Activated T-helper 2 cell treated with anti-CD3 and anti-CD28 coated beads, Interferon-gamma antibody, Interleukin-2, Interleukin-4, amounts not matched to agents 10 μg/mL and 5 μg/mL and 100 μg/mL, durations not matched to agents 14 hours and 24 hours and 36 hours (primary cell): Measurements from ENCODE around the gene ZDHHC14. TPM values are rescaled to one million over a fixed set of nuclear protein-coding genes. Genes with fewer than 3 reads are reported as not detected.
"Not testable (repeated sequence)": the region's sequence is repeated elsewhere in the genome, so short reads cannot be mapped to it uniquely, and the experiment has no call there.

Experiments
- DNase-seq: peaks from one replicate; pipeline ENCODE4 v3.0.0; 2021; ENCODE audit warnings: low spot score
- H3K27ac Mint-ChIP-seq: one replicate; pipeline ENCODE4 v1.8.0; 2021; ENCODE audit warnings: mixed read lengths
- H3K27me3 Mint-ChIP-seq: one replicate; pipeline ENCODE4 v1.8.0; 2021; ENCODE audit warnings: low read depth, mixed read lengths
- H3K36me3 Mint-ChIP-seq: one replicate; pipeline ENCODE4 v1.8.0; 2021; ENCODE audit warnings: low read depth, mixed read lengths
- H3K4me1 Mint-ChIP-seq: one replicate; pipeline ENCODE4 v1.8.0; 2021; ENCODE audit warnings: low read depth, mixed read lengths
- H3K4me3 Mint-ChIP-seq: one replicate; pipeline ENCODE4 v1.8.0; 2021; ENCODE audit warnings: low read depth, mild to moderate bottlenecking, moderate library complexity, mixed read lengths
- H3K9me3 Mint-ChIP-seq: one replicate; pipeline ENCODE4 v1.8.0; 2021; ENCODE audit warnings: mixed read lengths
- intact Hi-C: fragments of 100-400 bp; cut with micrococcal nuclease; formaldehyde crosslinking; loops from one replicate; pipeline ENCODE4 v1.15.1; 2023
- total RNA-seq: library from RNA; stranded (reverse); gene quantifications from 2 replicates; pipeline ENCODE4 v1.2.3, GENCODE V29; 2022

ZDHHC14 gene
- total RNA-seq, 1 donor from 2014 or later, result 8.4 TPM

GRCh38 chr6:157383471-157383870 lies 2.5 kb downstream of the ZDHHC14 start:
- Mint-ChIP-seq H3K4me3 (peak overlapping the region; percentile 86), H3K9me3 (no peaks in the 10 kb centered on the region), H3K36me3 (peaks cover 22% of the 10 kb centered on the region), H3K27me3 (peaks cover 11% of the 10 kb centered on the region), H3K27ac (no peak overlapping the region), H3K4me1 (peaks cover 24% of the 10 kb centered on the region)
- intact Hi-C loops, result loop anchor here (5.0 to 10.0 kb wide), 3 partner anchors 154 to 561 kb away; no protein-coding TSS in a partner anchor
- DNase-seq, result no peak

DNA sequence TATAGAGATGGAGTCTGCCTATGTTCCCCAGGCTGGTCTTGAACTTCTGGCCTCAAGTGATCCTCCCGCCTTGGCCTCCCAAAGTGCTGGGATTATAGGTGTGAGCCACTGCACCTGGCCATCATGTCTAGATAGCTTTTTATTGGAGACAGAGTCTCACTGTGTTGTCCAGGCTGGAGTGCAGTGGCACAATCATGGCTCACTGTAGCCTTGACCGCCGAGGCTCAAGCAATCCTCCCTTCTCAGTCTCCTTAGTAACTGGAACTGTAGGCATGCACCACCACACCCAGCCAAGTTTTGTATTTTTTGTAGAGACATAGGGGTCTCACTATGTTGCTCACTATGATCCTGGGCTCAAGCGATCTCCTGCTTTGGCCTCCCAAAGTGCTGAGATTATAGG lies 4.0 kb downstream of the ZDHHC14 start:
- H3K4me1 Mint-ChIP-seq, result peaks cover 18% of the 10 kb centered on the region
- intact Hi-C loops, result loop anchor here (5.0 to 10.0 kb wide), 3 partner anchors 152 to 560 kb away; no protein-coding TSS in a partner anchor
- DNase-seq, H3K4me3 Mint-ChIP-seq, H3K27ac Mint-ChIP-seq, H3K9me3 Mint-ChIP-seq: not testable (repeated sequence)
- peaks cover 11% of the 10 kb centered on the region for H3K27me3 Mint-ChIP-seq
- peaks cover 32% of the 10 kb centered on the region for H3K36me3 Mint-ChIP-seq

DNA sequence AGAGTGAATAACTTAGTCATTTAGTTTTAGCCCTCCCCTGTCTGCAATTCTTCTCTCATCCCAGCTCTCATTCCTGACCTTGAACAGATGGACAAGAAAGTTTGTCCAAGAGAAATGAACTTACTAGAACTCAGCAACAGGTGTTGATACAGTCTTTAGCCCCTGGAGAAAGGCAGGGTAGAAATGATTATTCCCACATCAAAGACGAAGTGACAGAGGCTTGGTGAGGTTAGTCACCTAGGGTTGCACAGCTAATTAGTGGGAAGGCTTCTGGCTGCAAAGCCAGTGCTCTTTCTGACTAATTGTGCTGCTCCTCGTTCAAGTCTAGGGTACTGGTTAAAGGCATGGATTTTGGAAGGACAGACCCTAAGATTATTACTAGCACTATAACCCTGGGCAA lies 4.5 kb downstream of the ZDHHC14 start:
- DNase-seq, result no peak
- H3K9me3 Mint-ChIP-seq, result peaks cover 14% of the 10 kb centered on the region
- H3K27ac Mint-ChIP-seq, result no peak overlapping the region
- H3K4me3 Mint-ChIP-seq, result no peak overlapping the region
- H3K4me1 Mint-ChIP-seq, result peaks cover 18% of the 10 kb centered on the region
- peaks cover 11% of the 10 kb centered on the region for H3K27me3 Mint-ChIP-seq
- peaks cover 36% of the 10 kb centered on the region for H3K36me3 Mint-ChIP-seq
- intact Hi-C loops, result loop anchor here (10.0 kb wide), 1 partner anchor 559 kb away; no protein-coding TSS in a partner anchor

GRCh38 chr6:157386023-157386422 lies 5.0 kb downstream of the ZDHHC14 start:
- H3K4me3 Mint-ChIP-seq, result no peak overlapping the region
- H3K36me3 Mint-ChIP-seq, result peaks cover 36% of the 10 kb centered on the region
- peaks cover 18% of the 10 kb centered on the region for H3K9me3 Mint-ChIP-seq
- intact Hi-C loops, result loop anchor here (10.0 kb wide), 1 partner anchor 559 kb away; no protein-coding TSS in a partner anchor
- DNase-seq, result no peak
- H3K4me1 Mint-ChIP-seq, result peaks cover 18% of the 10 kb centered on the region
- peaks cover 11% of the 10 kb centered on the region for H3K27me3 Mint-ChIP-seq
- H3K27ac Mint-ChIP-seq, result no peak overlapping the region

- Mint-ChIP-seq H3K36me3 (peaks cover 39% of the 10 kb centered on the region), H3K27me3 (peaks cover 11% of the 10 kb centered on the region), H3K9me3 (peaks cover 22% of the 10 kb centered on the region), H3K4me3 (no peak overlapping the region), H3K27ac (no peak overlapping the region), H3K4me1 (peaks cover 18% of the 10 kb centered on the region)
- DNase-seq, result no peak
- intact Hi-C loops, result loop anchor here (10.0 kb wide), 1 partner anchor 558 kb away; no protein-coding TSS in a partner anchor
Measured at GRCh38 chr6:157386454-157386853, 5.5 kb downstream of the ZDHHC14 start.

GRCh38 chr6:157388924-157389323 lies 7.9 kb downstream of the ZDHHC14 start:
- Mint-ChIP-seq H3K4me1 (peaks cover 12% of the 10 kb centered on the region), H3K9me3 (peaks cover 32% of the 10 kb centered on the region), H3K4me3 (no peak overlapping the region), H3K27me3 (peaks cover 3% of the 10 kb centered on the region), H3K36me3 (peaks cover 39% of the 10 kb centered on the region), H3K27ac (no peak overlapping the region)
- intact Hi-C loops, result loop anchor here (10.0 kb wide), 1 partner anchor 556 kb away; no protein-coding TSS in a partner anchor
- DNase-seq, result no peak

DNA sequence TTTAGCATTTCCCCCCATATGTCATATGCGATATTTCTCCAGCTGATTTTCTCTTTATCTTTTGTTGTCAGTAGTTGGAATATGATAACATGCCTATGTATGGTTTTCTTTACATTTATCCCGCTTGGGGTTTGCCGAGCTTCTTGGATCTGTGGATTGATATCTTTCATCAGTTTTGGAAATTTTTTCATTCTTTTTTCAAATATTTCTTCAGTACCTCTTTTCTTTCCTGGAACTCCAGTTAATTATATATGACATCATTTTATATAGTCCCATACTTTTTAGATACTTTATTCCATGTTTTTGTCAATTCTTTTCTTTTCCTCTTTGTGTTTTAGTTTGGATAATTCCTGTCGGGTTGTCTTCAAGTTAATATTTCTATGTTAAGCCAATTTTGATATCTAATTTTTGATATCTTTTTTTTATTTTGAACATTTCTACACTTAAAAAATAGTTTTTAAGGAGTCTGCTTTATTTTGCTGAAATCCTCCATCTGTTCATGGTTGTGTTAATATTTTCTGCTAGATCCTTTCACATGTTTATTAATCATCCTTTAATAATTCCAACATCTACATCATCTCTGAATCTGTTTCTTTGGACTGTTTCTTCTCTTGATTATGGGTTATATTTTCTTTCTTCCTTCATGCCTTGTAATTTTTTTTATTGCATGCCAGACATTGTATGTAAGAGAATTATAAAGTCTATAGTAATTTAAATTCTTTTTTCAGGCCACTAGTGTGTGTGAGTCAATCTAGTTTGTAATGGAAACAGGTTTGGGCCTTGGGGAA lies 9.5 kb downstream of the ZDHHC14 start:
- H3K36me3 Mint-ChIP-seq, result peaks cover 30% of the 10 kb centered on the region
- H3K9me3 Mint-ChIP-seq, result peaks cover 32% of the 10 kb centered on the region
- H3K27ac Mint-ChIP-seq, result no peak overlapping the region
- no peak overlapping the region for H3K4me3 Mint-ChIP-seq
- H3K27me3 Mint-ChIP-seq, result no peaks in the 10 kb centered on the region
- no peak for DNase-seq
- peaks cover 6% of the 10 kb centered on the region for H3K4me1 Mint-ChIP-seq
- intact Hi-C loops, result no loop called here

- intact Hi-C loops, result no loop called here
- Mint-ChIP-seq H3K9me3 (peaks cover 32% of the 10 kb centered on the region), H3K4me1 (peaks cover 3% of the 10 kb centered on the region), H3K36me3 (peaks cover 28% of the 10 kb centered on the region), H3K27me3 (no peaks in the 10 kb centered on the region), H3K4me3 (no peak overlapping the region), H3K27ac (no peak overlapping the region)
- no peak for DNase-seq
Measured at GRCh38 chr6:157392927-157393668, 12.1 kb downstream of the ZDHHC14 start.

DNA sequence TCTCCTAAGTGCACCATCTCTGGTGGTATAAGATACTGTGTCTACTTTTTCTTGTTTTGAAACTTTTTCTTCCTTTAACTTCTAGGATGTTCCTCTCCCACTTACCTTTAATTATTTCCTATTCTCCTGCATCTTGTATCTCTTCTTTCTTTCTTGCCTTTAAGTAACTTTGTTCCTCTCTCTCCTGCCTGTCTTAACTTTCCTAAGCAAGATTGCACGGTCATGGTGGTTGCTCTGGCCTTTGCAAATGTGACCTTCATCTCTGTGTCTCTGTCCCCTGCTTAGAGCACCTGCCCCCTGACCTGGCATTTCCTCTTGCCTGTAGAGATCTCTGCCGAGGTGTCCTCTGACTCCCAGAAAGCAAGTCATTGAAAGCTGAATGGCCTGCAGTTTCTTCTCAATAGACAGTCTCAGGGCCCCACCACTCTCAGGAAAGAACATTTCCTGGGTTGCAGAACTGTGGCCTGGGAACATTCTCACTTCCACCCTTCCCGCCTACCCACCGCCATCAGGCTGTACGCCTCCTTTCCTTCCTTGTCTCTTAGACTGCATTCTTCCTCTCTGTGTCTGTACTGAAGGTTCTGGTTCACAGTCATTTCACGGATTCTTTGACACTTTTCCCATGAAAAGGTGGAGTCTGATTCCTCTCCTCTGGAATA lies 12.8 kb downstream of the ZDHHC14 start:
- Mint-ChIP-seq H3K4me3 (no peak overlapping the region), H3K27me3 (no peaks in the 10 kb centered on the region), H3K9me3 (peaks cover 32% of the 10 kb centered on the region), H3K27ac (no peak overlapping the region), H3K36me3 (peaks cover 23% of the 10 kb centered on the region), H3K4me1 (peaks cover 3% of the 10 kb centered on the region)
- DNase-seq, result no peak
- intact Hi-C loops, result no loop called here

GRCh38 chr6:157395199-157395598 lies 14.2 kb downstream of the ZDHHC14 start:
- H3K4me3 Mint-ChIP-seq, intact Hi-C loops, H3K4me1 Mint-ChIP-seq, H3K27me3 Mint-ChIP-seq, H3K27ac Mint-ChIP-seq, DNase-seq: not testable (repeated sequence)
- Mint-ChIP-seq H3K9me3 (peaks cover 21% of the 10 kb centered on the region), H3K36me3 (peaks cover 14% of the 10 kb centered on the region)

DNA sequence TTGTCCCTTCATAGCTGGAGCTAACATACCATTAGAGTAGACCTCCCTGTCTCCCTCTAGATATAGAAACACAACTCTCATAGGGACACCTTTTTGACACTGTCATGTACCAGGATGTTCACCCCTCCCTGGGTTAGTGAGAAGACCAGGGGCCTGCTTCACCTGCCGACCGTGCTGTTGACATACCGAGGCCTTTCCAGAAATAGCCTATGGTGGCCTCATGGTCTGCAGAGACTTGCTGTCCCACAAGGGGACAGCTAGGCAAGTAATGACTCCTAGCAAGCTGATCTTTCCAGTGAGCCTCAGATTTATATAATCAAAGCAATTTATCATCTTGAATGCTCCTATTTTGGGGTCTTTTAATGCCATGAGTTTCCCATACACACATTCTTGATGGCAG lies 15.0 kb downstream of the ZDHHC14 start:
- H3K27ac Mint-ChIP-seq, result no peak overlapping the region
- H3K36me3 Mint-ChIP-seq, result peaks cover 12% of the 10 kb centered on the region
- no peak for DNase-seq
- H3K9me3 Mint-ChIP-seq, result peaks cover 14% of the 10 kb centered on the region
- intact Hi-C loops, result no loop called here
- H3K27me3 Mint-ChIP-seq, result no peaks in the 10 kb centered on the region
- H3K4me1 Mint-ChIP-seq, result peaks cover 3% of the 10 kb centered on the region
- H3K4me3 Mint-ChIP-seq, result no peak overlapping the region

GRCh38 chr6:157397660-157398059 lies 16.7 kb downstream of the ZDHHC14 start:
- Mint-ChIP-seq H3K4me3 (no peak overlapping the region), H3K36me3 (peaks cover 6% of the 10 kb centered on the region), H3K9me3 (no peaks in the 10 kb centered on the region), H3K27ac (no peak overlapping the region), H3K27me3 (no peaks in the 10 kb centered on the region), H3K4me1 (peaks cover 3% of the 10 kb centered on the region)
- intact Hi-C loops, result no loop called here
- DNase-seq, result no peak
